Panc1 (cell line): ENCODE measurements around the gene ZBTB47. TPM values are rescaled to one million over a fixed set of nuclear protein-coding genes. Genes with fewer than 3 reads are reported as not detected.

ENCODE experiments used
- ATAC-seq: fragments of 200-7000 bp; cut with Tn5 transposase; 2 replicates; pipeline ENCODE4 v1.9.1; 2020; ENCODE audit warnings: mild to moderate bottlenecking, moderate library complexity
- Bru-seq: library from RNA; stranded (reverse); fragments of 400-500 nt; gene quantifications from one replicate; lab custom pipeline; 2021; lab: Mats Ljungman, UMichigan
- BruChase-seq, 2 experiments: library from RNA; stranded (reverse); fragments of 400-500 nt; gene quantifications; one replicate each; lab custom pipeline; 2021; lab: Mats Ljungman, UMichigan
- BruUV-seq: library from RNA; stranded (reverse); fragments of 400-500 nt; replicated peaks from 2 replicates; lab custom pipeline; 2021; lab: Mats Ljungman, UMichigan
- CTCF ChIA-PET: fragments of 300-600 bp; sonication (Branson Sonifier 250); formaldehyde crosslinking; loops from one replicate; lab custom pipeline; 2022; ENCODE audit warnings: antibody characterized with exemption; lab: Charles Lee
- POLR2A ChIA-PET: fragments of 300-600 bp; sonication (Branson Sonifier 250); formaldehyde crosslinking; loops from one replicate; lab custom pipeline; 2022; ENCODE audit warnings: antibody characterized with exemption; lab: Charles Lee
- DNase-seq: peaks from one replicate; pipeline ENCODE4 v3.0.0-alpha.2; 2010; ENCODE audit warnings: low read depth, low spot score
- H3K27ac ChIP-seq: 2 replicates; pipeline ENCODE4 v1.5.1; 2011; ENCODE audit warnings: mild to moderate bottlenecking, low read length, inconsistent platforms
- H3K27me3 ChIP-seq: fragments of 200-500 bp; sonication (Bioruptor generic); 2 replicates; pipeline ENCODE4 v1.6.0; 2014; ENCODE audit warnings: low read length, inconsistent platforms; ENCODE audit not compliant: control insufficient read depth, insufficient read depth
- H3K36me3 ChIP-seq: fragments of 200-500 bp; sonication (Bioruptor generic); 2 replicates; pipeline ENCODE4 v1.5.1; 2014; ENCODE audit warnings: inconsistent platforms, mild to moderate bottlenecking, low read length, moderate library complexity; ENCODE audit not compliant: control insufficient read depth, insufficient read depth
- H3K4me1 ChIP-seq: 2 replicates; pipeline ENCODE4 v1.5.1; 2011; ENCODE audit warnings: inconsistent platforms, mild to moderate bottlenecking, low read length, moderate library complexity; ENCODE audit not compliant: control insufficient read depth, insufficient read depth
- H3K4me3 ChIP-seq, 2 experiments: 2 replicates each; pipeline ENCODE4 v1.5.1; 2011 to 2012; ENCODE audit warnings: low read depth in 2 of 2, low read length in 2 of 2, mild to moderate bottlenecking in 2 of 2, inconsistent platforms in 1 of 2, moderate library complexity in 1 of 2
- H3K9me3 ChIP-seq: fragments of 200-500 bp; sonication (Bioruptor generic); 2 replicates; pipeline ENCODE4 v1.5.1; 2014; ENCODE audit warnings: low read depth, mild to moderate bottlenecking, inconsistent platforms, low read length, moderate library complexity; ENCODE audit not compliant: control insufficient read depth, insufficient read depth
- CTCF ChIP-seq: fragments of 450-650 bp; IDR thresholded peaks from 2 replicates; pipeline ENCODE4 v1.5.1; 2017; ENCODE audit warnings: mild to moderate bottlenecking
- POLR2AphosphoS5 ChIP-seq: IDR thresholded peaks from 2 replicates; pipeline ENCODE4 v1.6.1; 2012; ENCODE audit warnings: mild to moderate bottlenecking, low read depth, low read length, moderate library complexity
- REST ChIP-seq, 2 experiments: IDR thresholded peaks; 2 replicates each; pipeline ENCODE4 v1.6.1; 2011 to 2012; ENCODE audit warnings: low read depth in 2 of 2, control low read depth in 1 of 2, low read length in 1 of 2, mild to moderate bottlenecking in 1 of 2, moderate library complexity in 1 of 2; ENCODE audit not compliant: insufficient read depth in 1 of 2
- SIN3A ChIP-seq: IDR thresholded peaks from 2 replicates; pipeline ENCODE4 v1.6.1; 2012; ENCODE audit warnings: low read depth, mild to moderate bottlenecking, low read length, moderate library complexity, borderline replicate concordance; ENCODE audit not compliant: insufficient read depth
- TCF7L2 ChIP-seq: IDR thresholded peaks from 2 replicates; pipeline ENCODE4 v1.6.1; 2011; ENCODE audit warnings: mild to moderate bottlenecking, low read depth, low read length, inconsistent platforms
- in situ Hi-C: cut with HindIII; loops from 2 replicates; pipeline ENCODE4 v1.10.0; 2016; ENCODE audit warnings: low sequenced_read_pairs, low pct_unique_long_range_greater_than_20kb
- intact Hi-C: fragments of 100-400 bp; cut with micrococcal nuclease; formaldehyde crosslinking; loops from one replicate; pipeline ENCODE4 v1.10.0; 2022; ENCODE audit not compliant: unreplicated experiment
- long read RNA-seq: library from polyadenylated mRNA; unstranded; transcript quantifications from one replicate; pipeline ENCODE4 v2.0.0, GENCODE V29; 2021; ENCODE audit not compliant: unreplicated experiment
- polyA plus RNA-seq: library from polyadenylated mRNA; unstranded; fragments of >200 nt; gene quantifications from one replicate; pipeline ENCODE4 v1.2.1, GENCODE V29; 2012; ENCODE audit warnings: missing spikeins; ENCODE audit not compliant: insufficient read length
- total RNA-seq: library from RNA; stranded (reverse); gene quantifications from one replicate; pipeline ENCODE4 v1.2.1, GENCODE V29; 2021; ENCODE audit not compliant: unreplicated experiment

ZBTB47 gene
- 3.6 TPM for total RNA-seq
- polyA plus RNA-seq = 4.5 TPM
- Bru-seq, nascent RNA = percentile 42 among the genes with signal in this experiment
- percentile 45 among the genes with signal in this experiment for BruChase-seq, experiment 1, labeled RNA remaining after a 2-hour chase
- percentile 43 among the genes with signal in this experiment for BruChase-seq, experiment 2, labeled RNA remaining after a 6-hour chase
- long read RNA-seq, partial matches to known transcripts = 5 of 5 reads
- long read RNA-seq, other reads (novel, unspliced or antisense) = 0 of 5 reads

- Histone ChIP-seq H3K9me3 (no peaks in the 10 kb centered on the region), H3K27ac (no peak within 1 kb of the TSS), H3K27me3 (no peaks in the 10 kb centered on the region), H3K4me3 (peak within 1 kb of the TSS; percentile 48 to 49), H3K36me3 (no peaks in the 10 kb centered on the region), H3K4me1 (peaks cover 16% of the 10 kb centered on the region)
- DNase-seq = no peak
- no peak for TF ChIP-seq TCF7L2
- TF ChIP-seq CTCF = no peak
- TF ChIP-seq SIN3A = no peak
- TF ChIP-seq POLR2AphosphoS5 = no peak
- no peak for TF ChIP-seq REST (IDR thresholded peaks at IDR 0.05; ENCODE audit: insufficient read depth in 1 of 2, low read depth in 2 of 2, low read length in 1 of 2)
- CTCF ChIA-PET = interaction anchor here (0.7 kb wide), 1 partner anchor 48 kb away, joined by 5 read pairs; no protein-coding TSS in a partner anchor
- intact Hi-C loops = loop anchor here (5.0 kb wide), 1 partner anchor 89 kb away; no protein-coding TSS in a partner anchor
- POLR2A ChIA-PET = no interaction called here
- BruUV-seq = no TSS peak
- ATAC-seq = peak; percentile 40
- in situ Hi-C loops = no loop called here
These were observed at the start of gene ZBTB47 for GRCh38 chr3:42653560-42654330. Gene ZBTB47, plus strand, starts transcription at chr3:42653697. Its CDS starts 4,659 bp downstream, at chr3:42658356.

- no peak for DNase-seq
- Histone ChIP-seq H3K4me1 (peaks cover 8% of the 10 kb centered on the region; the same call in 1 of the 2 replicates), H3K36me3 (no peaks in the 10 kb centered on the region; the same call in none of the 2 replicates), H3K27ac (no peak overlapping the region), H3K4me3 (no peak overlapping the region), H3K9me3 (no peaks in the 10 kb centered on the region), H3K27me3 (no peaks in the 10 kb centered on the region)
- TF ChIP-seq CTCF (no peak), REST (IDR thresholded peaks at IDR 0.05; ENCODE audit: insufficient read depth in 1 of 2, low read depth in 2 of 2, low read length in 1 of 2) (no peak), SIN3A (no peak), POLR2AphosphoS5 (no peak), TCF7L2 (no peak)
- BruUV-seq = no TSS peak
- in situ Hi-C loops (no loop called here), intact Hi-C loops (no loop called here)
- ChIA-PET POLR2A (no interaction called here), CTCF (interaction anchor here (0.6 kb wide), 1 partner anchor 1288 kb away, joined by 8 read pairs; no protein-coding TSS in a partner anchor)
- ATAC-seq = no peak
These were observed 47.8 kb upstream of the ZBTB47 start for GRCh38 chr3:42605546-42606173.
